Adrenal gland (tissue), 5 donors: ENCODE data around the gene CCDC88B.

Experiments
- CTCF ChIP-seq, 6 experiments: fragments of 450-650 bp in 4 of 6; fragments of 200-600 bp in 2 of 6; sonication (generic) in 1 of 6; IDR thresholded peaks; 1 replicate in 5 of 6; 2 replicates in 1 of 6; pipeline versions ENCODE4 v1.5.1 to v1.8.0; 2016 to 2021; ENCODE audit warnings: antibody characterized with exemption in 6 of 6, mild to moderate bottlenecking in 2 of 6, moderate library complexity in 1 of 6
- POLR2A ChIP-seq, 2 donors: fragments of 450-650 bp; IDR thresholded peaks; one replicate each; pipeline ENCODE4 v1.6.1; 2017; ENCODE audit warnings: antibody characterized with exemption in 2 of 2, mild to moderate bottlenecking in 2 of 2, moderate library complexity in 1 of 2
- donor health status: DM: no; HTN: no; CAD: no.

- TF ChIP-seq CTCF (IDR thresholded peaks at IDR 0.05) (no peak), POLR2A (IDR thresholded peaks at IDR 0.05) (no peak)
Measured at GRCh38 chr11:64314146-64314804, 25.7 kb upstream of the CCDC88B start.
